ENCODE results near the gene MUC5B.
"Not testable (repeated sequence)": the region's sequence is repeated elsewhere in the genome, so short reads cannot be mapped to it uniquely, and the experiment has no call there.

DNA sequence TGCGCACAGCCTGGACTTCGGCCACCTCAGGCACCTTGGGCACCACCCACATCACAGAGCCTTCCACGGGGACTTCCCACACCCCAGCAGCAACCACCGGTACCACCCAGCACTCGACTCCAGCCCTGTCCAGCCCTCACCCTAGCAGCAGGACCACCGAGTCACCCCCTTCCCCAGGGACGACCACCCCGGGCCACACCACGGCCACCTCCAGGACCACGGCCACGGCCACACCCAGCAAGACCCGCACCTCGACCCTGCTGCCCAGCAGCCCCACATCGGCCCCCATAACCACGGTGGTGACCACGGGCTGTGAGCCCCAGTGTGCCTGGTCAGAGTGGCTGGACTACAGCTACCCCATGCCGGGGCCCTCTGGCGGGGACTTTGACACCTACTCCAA is 26.1 kb downstream of the MUC5B start:
- TF ChIP-seq, protein P1, sequence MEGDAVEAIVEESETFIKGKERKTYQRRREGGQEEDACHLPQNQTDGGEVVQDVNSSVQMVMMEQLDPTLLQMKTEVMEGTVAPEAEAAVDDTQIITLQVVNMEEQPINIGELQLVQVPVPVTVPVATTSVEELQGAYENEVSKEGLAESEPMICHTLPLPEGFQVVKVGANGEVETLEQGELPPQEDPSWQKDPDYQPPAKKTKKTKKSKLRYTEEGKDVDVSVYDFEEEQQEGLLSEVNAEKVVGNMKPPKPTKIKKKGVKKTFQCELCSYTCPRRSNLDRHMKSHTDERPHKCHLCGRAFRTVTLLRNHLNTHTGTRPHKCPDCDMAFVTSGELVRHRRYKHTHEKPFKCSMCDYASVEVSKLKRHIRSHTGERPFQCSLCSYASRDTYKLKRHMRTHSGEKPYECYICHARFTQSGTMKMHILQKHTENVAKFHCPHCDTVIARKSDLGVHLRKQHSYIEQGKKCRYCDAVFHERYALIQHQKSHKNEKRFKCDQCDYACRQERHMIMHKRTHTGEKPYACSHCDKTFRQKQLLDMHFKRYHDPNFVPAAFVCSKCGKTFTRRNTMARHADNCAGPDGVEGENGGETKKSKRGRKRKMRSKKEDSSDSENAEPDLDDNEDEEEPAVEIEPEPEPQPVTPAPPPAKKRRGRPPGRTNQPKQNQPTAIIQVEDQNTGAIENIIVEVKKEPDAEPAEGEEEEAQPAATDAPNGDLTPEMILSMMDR (IDR thresholded peaks at IDR 0.05): not testable (repeated sequence)
- TF ChIP-seq POLR2A (IDR thresholded peaks at IDR 0.05): not testable (repeated sequence)

Data from vagina (tissue), 2 donors.